ENCODE results near the gene WNT1. TPM values are rescaled to one million over a fixed set of nuclear protein-coding genes. Genes with fewer than 3 reads are reported as not detected.
A peak's percentile ranks its signal among the peaks of the same experiment; 100 is the strongest.

Gene WNT1
- total and polyA plus RNA-seq, 9 of the 15 experiments (the other 6 are each of a cell fraction or from before 2014, with no cell fraction given) = not detected

- no peak for FAIRE-seq
Observed at GRCh38 chr12:48972213-48972951, 5.7 kb upstream of the WNT1 start.

More at GRCh38 chr12:48972213-48972951, 5.7 kb upstream of the WNT1 start:
- WGBS (ENCODE audit: insufficient coverage, low coverage, missing lambda C conversion rate) = 48% methylated on average over 22 of the region's 23 CpGs
- H3K79me2 ChIP-seq (ENCODE audit: control insufficient read depth, insufficient read depth, low read length) = no peaks in the 10 kb centered on the region
- peaks cover 10 to 45% of the 10 kb centered on the region in 2 experiments; a peak in 4 of 5 replicates for H3K4me1 ChIP-seq (replicated peaks in 1 of 2; ENCODE audit: control insufficient read depth in 2 of 2, insufficient read depth in 2 of 2, low read length in 2 of 2)
- no peaks in the 10 kb centered on the region for H3K9me1 ChIP-seq (ENCODE audit: control insufficient read depth, insufficient read depth, low read length)
- no peaks in the 10 kb centered on the region for H3K9me3 ChIP-seq (replicated peaks; ENCODE audit: control insufficient read depth, insufficient read depth, low read depth, low read length)
- H3K36me3 ChIP-seq (ENCODE audit: control insufficient read depth, insufficient read depth, low read length) = no peaks in the 10 kb centered on the region
- no peak overlapping the region for H3K4me3 ChIP-seq
- peaks cover 0 to 5% of the 10 kb centered on the region in 2 experiments; a peak in 1 of 5 replicates for H3K27me3 ChIP-seq (ENCODE audit: control insufficient read depth in 2 of 2, insufficient read depth in 2 of 2, low read length in 2 of 2)
- no peak overlapping the region for H3K9ac ChIP-seq (ENCODE audit: insufficient read depth in 1 of 2, low read depth in 2 of 2, low read length in 2 of 2)
- POLR2A ChIA-PET = interaction anchor here (0.6 to 0.7 kb wide), 3 partner anchors 10 to 68 kb away, joined by 3 read pairs; a partner anchor contains a TSS
- no peak overlapping the region; the same call in 2 of the 3 replicates for H3K27ac ChIP-seq (ENCODE audit: extremely low read depth, low read depth, low read length)
- H4K20me1 ChIP-seq (replicated peaks; ENCODE audit: control insufficient read depth, insufficient read depth, low read length) = no peaks in the 10 kb centered on the region; the same call in 1 of the 2 replicates
- BruUV-seq (replicated peaks) = no TSS peak
- 0 out of 2 replicates have a peak overlapping the region, but pooled peaks have one; percentile 83 for H3K4me2 ChIP-seq (ENCODE audit: insufficient read depth, low read length)
- in situ Hi-C loops (cut with MboI) (no loop called here), intact Hi-C loops (cut with micrococcal nuclease) (loop anchor here (10.0 kb wide), 1 partner anchor 372 kb away; the partner anchor contains the start of gene DNAJC22)
- DNase-seq (ENCODE audit: extremely low read depth in 1 of 4, low spot score in 3 of 4) (no peak), ATAC-seq (no peak)
- CTCF ChIA-PET (ENCODE audit: low intra/inter-chr PET ratio) = interaction anchor here (0.5 kb wide), 1 partner anchor 39 kb away, joined by 4 read pairs; no protein-coding TSS in a partner anchor
- peak overlapping the region; percentile 93; the same call in 1 of the 2 replicates for H2AFZ ChIP-seq (ENCODE audit: low read depth, low read length)
- TF ChIP-seq NBN (IDR thresholded peaks at IDR 0.05; ENCODE audit: low read depth) = no peak
- no peak for TF ChIP-seq ZNF311 (CRISPR knock-in tag; IDR thresholded peaks at IDR 0.05)
- TF ChIP-seq, protein P1, sequence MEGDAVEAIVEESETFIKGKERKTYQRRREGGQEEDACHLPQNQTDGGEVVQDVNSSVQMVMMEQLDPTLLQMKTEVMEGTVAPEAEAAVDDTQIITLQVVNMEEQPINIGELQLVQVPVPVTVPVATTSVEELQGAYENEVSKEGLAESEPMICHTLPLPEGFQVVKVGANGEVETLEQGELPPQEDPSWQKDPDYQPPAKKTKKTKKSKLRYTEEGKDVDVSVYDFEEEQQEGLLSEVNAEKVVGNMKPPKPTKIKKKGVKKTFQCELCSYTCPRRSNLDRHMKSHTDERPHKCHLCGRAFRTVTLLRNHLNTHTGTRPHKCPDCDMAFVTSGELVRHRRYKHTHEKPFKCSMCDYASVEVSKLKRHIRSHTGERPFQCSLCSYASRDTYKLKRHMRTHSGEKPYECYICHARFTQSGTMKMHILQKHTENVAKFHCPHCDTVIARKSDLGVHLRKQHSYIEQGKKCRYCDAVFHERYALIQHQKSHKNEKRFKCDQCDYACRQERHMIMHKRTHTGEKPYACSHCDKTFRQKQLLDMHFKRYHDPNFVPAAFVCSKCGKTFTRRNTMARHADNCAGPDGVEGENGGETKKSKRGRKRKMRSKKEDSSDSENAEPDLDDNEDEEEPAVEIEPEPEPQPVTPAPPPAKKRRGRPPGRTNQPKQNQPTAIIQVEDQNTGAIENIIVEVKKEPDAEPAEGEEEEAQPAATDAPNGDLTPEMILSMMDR (IDR thresholded peaks at IDR 0.05 in 2 of 3, conservative IDR thresholded peaks at IDR 0.05 in 1 of 3; ENCODE audit: insufficient read depth in 2 of 3, low read depth in 1 of 3, low read length in 3 of 3) = peak; percentile 6 to 29 (median 24); a peak in 2 of 6 replicates
- TF ChIP-seq, protein P2, sequence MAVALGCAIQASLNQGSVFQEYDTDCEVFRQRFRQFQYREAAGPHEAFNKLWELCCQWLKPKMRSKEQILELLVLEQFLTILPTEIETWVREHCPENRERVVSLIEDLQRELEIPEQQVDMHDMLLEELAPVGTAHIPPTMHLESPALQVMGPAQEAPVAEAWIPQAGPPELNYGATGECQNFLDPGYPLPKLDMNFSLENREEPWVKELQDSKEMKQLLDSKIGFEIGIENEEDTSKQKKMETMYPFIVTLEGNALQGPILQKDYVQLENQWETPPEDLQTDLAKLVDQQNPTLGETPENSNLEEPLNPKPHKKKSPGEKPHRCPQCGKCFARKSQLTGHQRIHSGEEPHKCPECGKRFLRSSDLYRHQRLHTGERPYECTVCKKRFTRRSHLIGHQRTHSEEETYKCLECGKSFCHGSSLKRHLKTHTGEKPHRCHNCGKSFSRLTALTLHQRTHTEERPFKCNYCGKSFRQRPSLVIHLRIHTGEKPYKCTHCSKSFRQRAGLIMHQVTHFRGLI (CRISPR knock-in tag; IDR thresholded peaks at IDR 0.05) = no peak

Data from K562 (cell line).